HCT116 (cell line): ENCODE results near the gene DNAJC5. TPM values are rescaled to one million over a fixed set of nuclear protein-coding genes. Genes with fewer than 3 reads are reported as not detected.
A peak's percentile ranks its signal among the peaks of the same experiment; 100 is the strongest.

ENCODE experiments used
- ATAC-seq: fragments of 200-7000 bp; cut with Tn5 transposase; 2 replicates; pipeline ENCODE4 v1.9.1; 2020; ENCODE audit warnings: mild to moderate bottlenecking, moderate library complexity
- BruUV-seq: library from RNA; stranded (reverse); fragments of 400-500 nt; replicated peaks from 2 replicates; lab custom pipeline; 2021; lab: Mats Ljungman, UMichigan
- CTCF ChIA-PET: fragments of 300-600 bp; sonication (Branson Sonifier 250); formaldehyde crosslinking; loops from one replicate; lab custom pipeline; 2021; ENCODE audit warnings: antibody characterized with exemption; lab: Charles Lee
- POLR2A ChIA-PET: fragments of 300-600, 350-600 bp; sonication (Branson Sonifier 250); formaldehyde crosslinking; loops from one replicate; lab custom pipeline; 2021; ENCODE audit warnings: antibody characterized with exemption; lab: Charles Lee
- RAD21 ChIA-PET, 2 experiments: fragments of 300-600 bp; sonication (Branson Sonifier 250); formaldehyde crosslinking; loops; one replicate each; lab custom pipeline; 2023; ENCODE audit warnings: low total read pairs in 2 of 2; ENCODE audit not compliant: uncharacterized antibody in 2 of 2, unreplicated experiment in 2 of 2, low non-redundant PET in 1 of 2; lab: Charles Lee
- DNase-seq: peaks from one replicate; pipeline ENCODE4 v3.0.0-alpha.2; 2010; ENCODE audit warnings: low read depth, low spot score
- H2AFZ ChIP-seq: fragments of 200-600 bp; shearing (Covaris generic), sonication (generic); 2 replicates; pipeline ENCODE4 v1.6.1; 2017; ENCODE audit warnings: low read depth, mixed run types, mixed read lengths, antibody characterized with exemption, low read length; ENCODE audit not compliant: poor library complexity, severe bottlenecking
- H3K27ac ChIP-seq: 2 replicates; pipeline ENCODE4 v1.5.1; 2012; ENCODE audit warnings: low read depth, low read length
- H3K27me3 ChIP-seq: fragments of 200-600 bp; sonication (generic); 2 replicates; pipeline ENCODE4 v1.6.1; 2016; ENCODE audit warnings: mixed run types, low read length, mixed read lengths; ENCODE audit not compliant: insufficient read depth
- H3K36me3 ChIP-seq, 2 experiments: fragments of 200-500 bp in 1 of 2; fragments of 200-600 bp in 1 of 2; sonication (Bioruptor generic) in 1 of 2; sonication (generic) in 1 of 2; 2 replicates each; pipeline versions ENCODE4 v1.5.1 to v1.6.1; 2014 to 2016; ENCODE audit warnings: low read length in 2 of 2, inconsistent platforms in 1 of 2, mixed read lengths in 1 of 2, mixed run types in 1 of 2; ENCODE audit not compliant: insufficient read depth in 2 of 2, control insufficient read depth in 1 of 2
- H3K4me1 ChIP-seq, 2 experiments: fragments of 200-600 bp in 1 of 2; sonication (generic) in 1 of 2; 2 replicates each; pipeline versions ENCODE4 v1.5.1 to v1.6.1; 2012 to 2017; ENCODE audit warnings: low read length in 2 of 2, inconsistent platforms in 1 of 2, mild to moderate bottlenecking in 1 of 2, mixed read lengths in 1 of 2, mixed run types in 1 of 2, moderate library complexity in 1 of 2; ENCODE audit not compliant: insufficient read depth in 2 of 2, control insufficient read depth in 1 of 2
- H3K4me2 ChIP-seq: fragments of 200-600 bp; sonication (generic); 2 replicates; pipeline ENCODE4 v1.6.1; 2017; ENCODE audit warnings: mixed run types, low read length, mixed read lengths
- H3K4me3 ChIP-seq, 2 experiments: fragments of 200-600 bp in 1 of 2; sonication (generic) in 1 of 2; replicated peaks in 1 of 2; 2 replicates each; pipeline ENCODE4 v1.5.1; 2011 to 2016; ENCODE audit warnings: low read length in 2 of 2, control low read depth in 1 of 2, low read depth in 1 of 2, mild to moderate bottlenecking in 1 of 2, mixed read lengths in 1 of 2, mixed run types in 1 of 2
- H3K79me2 ChIP-seq: fragments of 200-600 bp; sonication (generic); 2 replicates; pipeline ENCODE4 v1.6.1; 2017; ENCODE audit warnings: mild to moderate bottlenecking, mixed run types, low read length, moderate library complexity, mixed read lengths; ENCODE audit not compliant: insufficient read depth
- H3K9ac ChIP-seq: fragments of 200-600 bp; sonication (generic); 2 replicates; pipeline ENCODE4 v1.6.1; 2016; ENCODE audit warnings: low read length, mixed read lengths
- H3K9me2 ChIP-seq: fragments of 200-600 bp; sonication (generic), shearing (Covaris generic); 2 replicates; pipeline ENCODE4 v1.6.1; 2017; ENCODE audit warnings: mixed run types, mild to moderate bottlenecking, moderate library complexity; ENCODE audit not compliant: insufficient read depth
- H3K9me3 ChIP-seq, 2 experiments: fragments of 200-500 bp in 1 of 2; fragments of 200-600 bp in 1 of 2; sonication (Bioruptor generic) in 1 of 2; sonication (generic) in 1 of 2; 2 replicates each; pipeline ENCODE4 v1.6.1; 2014 to 2017; ENCODE audit warnings: low read length in 2 of 2, mixed read lengths in 2 of 2, inconsistent platforms in 1 of 2, low read depth in 1 of 2, mild to moderate bottlenecking in 1 of 2, mixed run types in 1 of 2, moderate library complexity in 1 of 2; ENCODE audit not compliant: control insufficient read depth in 1 of 2, insufficient read depth in 1 of 2
- H4K20me1 ChIP-seq: fragments of 200-600 bp; sonication (generic), shearing (Covaris generic); 2 replicates; pipeline ENCODE4 v1.6.1; 2017; ENCODE audit warnings: mixed run types, mild to moderate bottlenecking, moderate library complexity; ENCODE audit not compliant: insufficient read depth
- ATF3 ChIP-seq: IDR thresholded peaks from 2 replicates; pipeline ENCODE4 v1.6.1; 2012
- CBX3 ChIP-seq: IDR thresholded peaks from 2 replicates; pipeline ENCODE4 v1.6.1; 2012; ENCODE audit warnings: low read depth
- CEBPB ChIP-seq: IDR thresholded peaks from 2 replicates; pipeline ENCODE4 v1.6.1; 2012; ENCODE audit warnings: low read depth
- CTCF ChIP-seq, 3 experiments: fragments of 200-600 bp in 1 of 3; sonication (generic) in 1 of 3; IDR thresholded peaks in 2 of 3; conservative IDR thresholded peaks in 1 of 3; 2 replicates each; pipeline ENCODE4 v1.5.1; 2012 to 2017; ENCODE audit warnings: low read depth in 2 of 3, low read length in 2 of 3, antibody characterized with exemption in 1 of 3, borderline replicate concordance in 1 of 3, control low read depth in 1 of 3, mild to moderate bottlenecking in 1 of 3, mixed read lengths in 1 of 3, mixed run types in 1 of 3, moderate library complexity in 1 of 3; ENCODE audit not compliant: insufficient read depth in 1 of 3
- ELF1 ChIP-seq: IDR thresholded peaks from 2 replicates; pipeline ENCODE4 v1.6.1; 2012; ENCODE audit warnings: low read depth, borderline replicate concordance
- EZH2phosphoT487 ChIP-seq: fragments of 200-600 bp; IDR thresholded peaks from 2 replicates; pipeline ENCODE4 v1.6.1; 2018; ENCODE audit warnings: antibody characterized with exemption, borderline replicate concordance
- FOSL1 ChIP-seq: IDR thresholded peaks from 2 replicates; pipeline ENCODE4 v1.6.1; 2012; ENCODE audit warnings: low read depth
- JUND ChIP-seq: IDR thresholded peaks from 2 replicates; pipeline ENCODE4 v1.6.1; 2012
- POLR2A ChIP-seq: IDR thresholded peaks from 2 replicates; pipeline ENCODE4 v1.7.0; 2011; ENCODE audit warnings: borderline replicate concordance; ENCODE audit not compliant: insufficient read depth, insufficient read length; ENCODE audit errors: extremely low read depth
- POLR2AphosphoS5 ChIP-seq: IDR thresholded peaks from 2 replicates; pipeline ENCODE4 v1.6.1; 2011; ENCODE audit warnings: mild to moderate bottlenecking, low read depth, low read length, moderate library complexity
- RAD21 ChIP-seq: IDR thresholded peaks from 2 replicates; pipeline ENCODE4 v1.6.1; 2012; ENCODE audit warnings: low read depth, mild to moderate bottlenecking
- SRF ChIP-seq: IDR thresholded peaks from 2 replicates; pipeline ENCODE4 v1.6.1; 2012; ENCODE audit warnings: low read depth
- TCF7L2 ChIP-seq: IDR thresholded peaks from 2 replicates; pipeline ENCODE4 v1.7.0; 2011; ENCODE audit warnings: borderline replicate concordance, inconsistent platforms; ENCODE audit not compliant: insufficient read depth, insufficient read length; ENCODE audit errors: extremely low read depth
- ZFX ChIP-seq: fragments of 450-650 bp; IDR thresholded peaks from 2 replicates; pipeline ENCODE4 v1.6.1; 2017
- ZNF274 ChIP-seq: fragments of 200-500 bp; sonication (Bioruptor generic); IDR thresholded peaks from 2 replicates; pipeline ENCODE4 v1.6.1; 2014; ENCODE audit warnings: mild to moderate bottlenecking, low read depth, low read length, inconsistent platforms
- intact Hi-C: fragments of 100-400 bp; cut with micrococcal nuclease; formaldehyde crosslinking; loops from 2 replicates; pipeline ENCODE4 v1.10.0; 2022
- total RNA-seq: library from RNA; stranded (reverse); gene quantifications from one replicate; pipeline ENCODE4 v1.2.1, GENCODE V29; 2021; ENCODE audit not compliant: unreplicated experiment
- TF ChIP-seq, protein P1 (sequence below): IDR thresholded peaks from 2 replicates; pipeline ENCODE4 v1.6.1; 2012; ENCODE audit warnings: low read depth
- TF ChIP-seq, protein P2 (sequence below): IDR thresholded peaks from 2 replicates; pipeline ENCODE4 v1.6.1; 2011; ENCODE audit warnings: mild to moderate bottlenecking, low read length, moderate library complexity; ENCODE audit not compliant: insufficient replicate concordance; ENCODE audit errors: extremely low read depth

DNAJC5 gene
- total RNA-seq, 1 experiment from 2014 or later = 38.3 TPM

GRCh38 chr20:63953764-63954429 is 59.0 kb downstream of the DNAJC5 start (continued):
- no peak for TF ChIP-seq CTCF (IDR thresholded peaks at IDR 0.05 in 2 of 3, conservative IDR thresholded peaks at IDR 0.05 in 1 of 3; ENCODE audit: borderline replicate concordance in 1 of 3, insufficient read depth in 1 of 3, low read depth in 2 of 3, low read length in 2 of 3)
- no peak for TF ChIP-seq FOSL1
- TF ChIP-seq ZFX = no peak
- no peak for TF ChIP-seq ATF3
- TF ChIP-seq CEBPB = no peak
- TF ChIP-seq SRF = no peak
- TF ChIP-seq, all 23 proteins: peak for 0

- Histone ChIP-seq H3K79me2 (peaks cover 58% of the 10 kb centered on the region), H3K9me3 (no peaks in the 10 kb centered on the region), H3K36me3 (no peaks in the 10 kb centered on the region; a peak in 1 of 4 replicates), H2AFZ (no peak overlapping the region), H3K4me1 (peaks cover 17 to 60% of the 10 kb centered on the region in 2 experiments; a peak in 3 of 4 replicates), H4K20me1 (no peaks in the 10 kb centered on the region), H3K27ac (peak overlapping the region; percentile 99), H3K4me3 (peak overlapping the region; percentile 90 to 96), H3K9ac (peak overlapping the region; percentile 96), H3K4me2 (peak overlapping the region; percentile 96), H3K9me2 (no peaks in the 10 kb centered on the region), H3K27me3 (no peaks in the 10 kb centered on the region)
- peak; percentile 18; the same call in 1 of the 2 replicates for ATAC-seq
- ChIA-PET CTCF (no interaction called here), RAD21 (no interaction called here), POLR2A (no interaction called here)
- no TSS peak for BruUV-seq
- DNase-seq = no peak
- intact Hi-C loops = loop anchor here (5.0 kb wide), 1 partner anchor 258 kb away; the partner anchor contains the start of gene TNFRSF6B
- TF ChIP-seq RAD21 (no peak), CEBPB (no peak), EZH2phosphoT487 (no peak), POLR2AphosphoS5 (peak; percentile 33; the same call in 1 of the 2 replicates), TCF7L2 (peak; percentile 47), POLR2A (no peak), ZNF274 (no peak), CBX3 (no peak), ELF1 (no peak), JUND (no peak)
- TF ChIP-seq, protein P1, sequence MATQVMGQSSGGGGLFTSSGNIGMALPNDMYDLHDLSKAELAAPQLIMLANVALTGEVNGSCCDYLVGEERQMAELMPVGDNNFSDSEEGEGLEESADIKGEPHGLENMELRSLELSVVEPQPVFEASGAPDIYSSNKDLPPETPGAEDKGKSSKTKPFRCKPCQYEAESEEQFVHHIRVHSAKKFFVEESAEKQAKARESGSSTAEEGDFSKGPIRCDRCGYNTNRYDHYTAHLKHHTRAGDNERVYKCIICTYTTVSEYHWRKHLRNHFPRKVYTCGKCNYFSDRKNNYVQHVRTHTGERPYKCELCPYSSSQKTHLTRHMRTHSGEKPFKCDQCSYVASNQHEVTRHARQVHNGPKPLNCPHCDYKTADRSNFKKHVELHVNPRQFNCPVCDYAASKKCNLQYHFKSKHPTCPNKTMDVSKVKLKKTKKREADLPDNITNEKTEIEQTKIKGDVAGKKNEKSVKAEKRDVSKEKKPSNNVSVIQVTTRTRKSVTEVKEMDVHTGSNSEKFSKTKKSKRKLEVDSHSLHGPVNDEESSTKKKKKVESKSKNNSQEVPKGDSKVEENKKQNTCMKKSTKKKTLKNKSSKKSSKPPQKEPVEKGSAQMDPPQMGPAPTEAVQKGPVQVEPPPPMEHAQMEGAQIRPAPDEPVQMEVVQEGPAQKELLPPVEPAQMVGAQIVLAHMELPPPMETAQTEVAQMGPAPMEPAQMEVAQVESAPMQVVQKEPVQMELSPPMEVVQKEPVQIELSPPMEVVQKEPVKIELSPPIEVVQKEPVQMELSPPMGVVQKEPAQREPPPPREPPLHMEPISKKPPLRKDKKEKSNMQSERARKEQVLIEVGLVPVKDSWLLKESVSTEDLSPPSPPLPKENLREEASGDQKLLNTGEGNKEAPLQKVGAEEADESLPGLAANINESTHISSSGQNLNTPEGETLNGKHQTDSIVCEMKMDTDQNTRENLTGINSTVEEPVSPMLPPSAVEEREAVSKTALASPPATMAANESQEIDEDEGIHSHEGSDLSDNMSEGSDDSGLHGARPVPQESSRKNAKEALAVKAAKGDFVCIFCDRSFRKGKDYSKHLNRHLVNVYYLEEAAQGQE = no peak
- TF ChIP-seq, protein P2, sequence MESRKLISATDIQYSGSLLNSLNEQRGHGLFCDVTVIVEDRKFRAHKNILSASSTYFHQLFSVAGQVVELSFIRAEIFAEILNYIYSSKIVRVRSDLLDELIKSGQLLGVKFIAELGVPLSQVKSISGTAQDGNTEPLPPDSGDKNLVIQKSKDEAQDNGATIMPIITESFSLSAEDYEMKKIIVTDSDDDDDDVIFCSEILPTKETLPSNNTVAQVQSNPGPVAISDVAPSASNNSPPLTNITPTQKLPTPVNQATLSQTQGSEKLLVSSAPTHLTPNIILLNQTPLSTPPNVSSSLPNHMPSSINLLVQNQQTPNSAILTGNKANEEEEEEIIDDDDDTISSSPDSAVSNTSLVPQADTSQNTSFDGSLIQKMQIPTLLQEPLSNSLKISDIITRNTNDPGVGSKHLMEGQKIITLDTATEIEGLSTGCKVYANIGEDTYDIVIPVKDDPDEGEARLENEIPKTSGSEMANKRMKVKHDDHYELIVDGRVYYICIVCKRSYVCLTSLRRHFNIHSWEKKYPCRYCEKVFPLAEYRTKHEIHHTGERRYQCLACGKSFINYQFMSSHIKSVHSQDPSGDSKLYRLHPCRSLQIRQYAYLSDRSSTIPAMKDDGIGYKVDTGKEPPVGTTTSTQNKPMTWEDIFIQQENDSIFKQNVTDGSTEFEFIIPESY = no peak
Measured at GRCh38 chr20:63955281-63955826, 60.4 kb downstream of the DNAJC5 start.
